ENCODE results near the gene GFOD1.
"Not testable (repeated sequence)": the region's sequence is repeated elsewhere in the genome, so short reads cannot be mapped to it uniquely, and the experiment has no call there.

GFOD1 gene

GRCh38 chr6:13327691-13328075 lies 159.7 kb downstream of the GFOD1 start:
- Histone ChIP-seq H3K27ac (peak overlapping the region; percentile 78 to 96 (median 90); a peak in 21 of 22 replicates), H4K20me1 (no peaks in the 10 kb centered on the region), H3K4me1 (peaks cover 22 to 50% (median 33%) of the 10 kb centered on the region in 10 experiments), H3K36me3 (peaks cover 28 to 38% (median 34%) of the 10 kb centered on the region in 11 experiments), H3K4me3 (peak overlapping the region; percentile 68 to 96 (median 86)), H3K27me3 (no peaks in the 10 kb centered on the region), H3K9ac (peak overlapping the region; percentile 85 to 94 (median 89)), H3K4me2 (peak overlapping the region; percentile 70 to 97 (median 88)), H3K9me3 (replicated peaks in 1 of 11) (no peaks in the 10 kb centered on the region)
- no peak for TF ChIP-seq Cebpa-rat (IDR thresholded peaks at IDR 0.05)

DNA sequence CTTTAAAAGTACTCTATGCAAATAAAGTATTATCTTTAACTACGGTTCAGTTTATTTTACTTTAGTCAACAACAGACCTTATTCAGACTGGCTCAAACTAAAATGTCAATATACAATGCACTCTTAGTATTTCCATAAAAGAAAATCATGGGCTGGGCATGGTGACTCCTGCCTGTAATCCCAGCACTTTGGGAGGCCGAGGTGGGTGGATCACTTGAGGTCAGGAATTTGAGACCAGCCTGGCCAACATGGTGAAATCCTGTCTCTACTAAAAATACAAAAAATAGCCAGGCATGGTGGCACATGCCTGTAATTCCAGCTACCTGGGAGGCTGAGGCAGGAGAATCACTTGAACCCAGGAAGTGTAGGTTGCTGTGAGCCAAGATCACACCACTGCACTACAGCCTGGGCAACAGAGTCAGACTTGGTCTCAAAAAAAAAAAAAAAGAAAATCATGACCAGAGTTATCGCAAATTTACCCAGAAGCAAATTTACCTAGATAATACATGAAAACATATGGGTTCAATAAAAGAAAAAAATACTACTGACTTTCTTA lies 161.3 kb downstream of the GFOD1 start:
- H3K4me2 ChIP-seq: peak overlapping the region; percentile 41 to 97 (median 88); a peak in 19 of 22 replicates
- H3K27ac ChIP-seq: peak overlapping the region in 1 of 11 experiments; percentile 90; a peak in 2 of 22 replicates
- H3K4me1 ChIP-seq: peaks cover 22 to 50% (median 33%) of the 10 kb centered on the region in 10 experiments
- peak overlapping the region in 3 of 10 experiments; percentile 68 to 92 (median 85); a peak in 3 of 20 replicates for H3K4me3 ChIP-seq
- H3K9ac ChIP-seq: peak overlapping the region in 6 of 11 experiments; percentile 16 to 94 (median 86); a peak in 7 of 22 replicates
- peaks cover 44 to 54% (median 48%) of the 10 kb centered on the region in 11 experiments for H3K36me3 ChIP-seq
- H3K9me3 ChIP-seq (replicated peaks in 1 of 11); H3K27me3 ChIP-seq; H4K20me1 ChIP-seq: not testable (repeated sequence)

GRCh38 chr6:13319891-13320564 lies 167.4 kb downstream of the GFOD1 start:
- peaks cover 97 to 100% (median 100%) of the 10 kb centered on the region in 11 experiments for H3K36me3 ChIP-seq
- H3K27ac ChIP-seq: no peak overlapping the region
- no peaks in the 10 kb centered on the region for H4K20me1 ChIP-seq
- no peak overlapping the region for H3K9ac ChIP-seq
- H3K27me3 ChIP-seq: no peaks in the 10 kb centered on the region
- no peak overlapping the region for H3K4me3 ChIP-seq
- H3K4me2 ChIP-seq: no peak overlapping the region
- peaks cover 0 to 14% (median 1%) of the 10 kb centered on the region in 10 experiments; a peak in 6 of 20 replicates for H3K4me1 ChIP-seq
- no peak for TF ChIP-seq Cebpa-rat (IDR thresholded peaks at IDR 0.05)
- no peaks in the 10 kb centered on the region for H3K9me3 ChIP-seq (replicated peaks in 1 of 11)

DNA sequence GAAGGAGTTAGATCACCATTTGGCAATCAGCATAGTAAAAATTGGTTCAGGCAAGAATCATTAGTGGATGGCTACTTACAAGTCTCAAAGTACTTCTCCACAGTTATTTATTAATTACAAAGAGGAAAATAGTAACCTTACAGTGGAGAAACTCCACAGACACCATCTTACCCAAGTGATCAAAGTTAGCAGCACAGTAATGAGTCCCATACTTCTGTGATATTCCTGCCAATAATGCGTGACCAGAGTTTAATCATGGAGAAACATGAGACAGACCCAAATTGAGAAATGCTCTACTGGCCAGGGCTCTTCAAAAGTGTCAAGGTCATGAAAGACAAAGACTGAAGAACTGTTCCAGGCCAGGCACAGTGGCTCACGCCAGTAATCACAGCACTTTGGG lies 168.6 kb downstream of the GFOD1 start:
- no peak for TF ChIP-seq Cebpa-rat (IDR thresholded peaks at IDR 0.05)

GRCh38 chr6:13315896-13316295 lies 171.5 kb downstream of the GFOD1 start:
- no peaks in the 10 kb centered on the region for H3K27me3 ChIP-seq
- no peaks in the 10 kb centered on the region for H3K4me1 ChIP-seq
- no peak overlapping the region for H3K27ac ChIP-seq
- no peak for TF ChIP-seq Cebpa-rat (IDR thresholded peaks at IDR 0.05)
- H3K4me3 ChIP-seq: no peak overlapping the region
- H3K36me3 ChIP-seq: peaks cover 88 to 100% (median 98%) of the 10 kb centered on the region in 11 experiments
- H4K20me1 ChIP-seq: no peaks in the 10 kb centered on the region
- H3K4me2 ChIP-seq: no peak overlapping the region
- no peak overlapping the region for H3K9ac ChIP-seq
- H3K9me3 ChIP-seq (replicated peaks in 1 of 11): no peaks in the 10 kb centered on the region

More for the DNA sequence above, 168.6 kb downstream of the GFOD1 start:
- no peaks in the 10 kb centered on the region for H4K20me1 ChIP-seq
- H3K27me3 ChIP-seq: no peaks in the 10 kb centered on the region
- no peak overlapping the region for H3K4me3 ChIP-seq
- peaks cover 95 to 100% (median 99%) of the 10 kb centered on the region in 11 experiments for H3K36me3 ChIP-seq
- no peak overlapping the region for H3K4me2 ChIP-seq
- H3K9ac ChIP-seq: no peak overlapping the region
- no peaks in the 10 kb centered on the region for H3K9me3 ChIP-seq (replicated peaks in 1 of 11)
- H3K4me1 ChIP-seq: peaks cover 0 to 2% (median 0%) of the 10 kb centered on the region in 10 experiments; a peak in 1 of 20 replicates
- H3K27ac ChIP-seq: no peak overlapping the region

DNA sequence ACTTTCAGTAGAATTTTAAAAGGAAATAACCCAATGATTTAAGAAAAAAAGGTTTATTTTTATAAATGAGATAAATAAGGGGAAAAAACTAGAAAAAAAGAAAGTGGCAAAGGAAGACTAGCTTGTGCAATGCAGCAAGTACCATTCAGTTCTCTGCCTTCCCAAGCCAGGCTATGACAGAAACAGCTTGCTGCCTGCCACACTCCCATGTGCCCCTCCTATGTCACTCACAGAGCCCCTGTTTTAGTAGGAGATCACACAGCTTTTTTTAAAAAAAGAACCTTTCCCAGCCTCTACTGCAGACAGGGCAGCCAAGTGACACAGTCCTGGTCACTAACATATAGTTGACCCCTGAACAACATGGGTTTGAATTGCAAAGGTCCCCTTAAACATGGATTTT lies 172.6 kb downstream of the GFOD1 start:
- no peak overlapping the region for H3K4me3 ChIP-seq
- peaks cover 82 to 100% (median 95%) of the 10 kb centered on the region in 11 experiments for H3K36me3 ChIP-seq
- H3K4me1 ChIP-seq: no peaks in the 10 kb centered on the region
- H3K9ac ChIP-seq: no peak overlapping the region
- no peak overlapping the region for H3K4me2 ChIP-seq
- no peaks in the 10 kb centered on the region for H3K9me3 ChIP-seq (replicated peaks in 1 of 11)
- H3K27me3 ChIP-seq: no peaks in the 10 kb centered on the region
- no peak overlapping the region for H3K27ac ChIP-seq
- no peaks in the 10 kb centered on the region for H4K20me1 ChIP-seq
- TF ChIP-seq Cebpa-rat (IDR thresholded peaks at IDR 0.05): no peak

- TF ChIP-seq Cebpa-rat (IDR thresholded peaks at IDR 0.05): no peak
- Histone ChIP-seq H3K27me3 (no peaks in the 10 kb centered on the region), H3K4me1 (peaks cover 5 to 26% (median 20%) of the 10 kb centered on the region in 10 experiments; a peak in 15 of 20 replicates), H3K4me2 (no peak overlapping the region), H4K20me1 (no peaks in the 10 kb centered on the region), H3K4me3 (no peak overlapping the region), H3K27ac (no peak overlapping the region), H3K9me3 (replicated peaks in 1 of 11) (no peaks in the 10 kb centered on the region), H3K9ac (no peak overlapping the region), H3K36me3 (peaks cover 74 to 100% (median 91%) of the 10 kb centered on the region in 11 experiments)
Observed at GRCh38 chr6:13311155-13311554, 176.2 kb downstream of the GFOD1 start.

- no peaks in the 10 kb centered on the region for H3K9me3 ChIP-seq (replicated peaks in 1 of 11)
- peak overlapping the region in 9 of 11 experiments; percentile 35 to 71 (median 52); a peak in 15 of 22 replicates for H3K27ac ChIP-seq
- H3K4me1 ChIP-seq: peaks cover 31 to 53% (median 46%) of the 10 kb centered on the region in 10 experiments
- H3K4me2 ChIP-seq: peak overlapping the region in 6 of 11 experiments; percentile 5 to 57 (median 36); a peak in 12 of 22 replicates
- no peak for TF ChIP-seq Cebpa-rat (IDR thresholded peaks at IDR 0.05)
- H3K27me3 ChIP-seq: no peaks in the 10 kb centered on the region
- H3K36me3 ChIP-seq: peaks cover 50 to 90% (median 80%) of the 10 kb centered on the region in 11 experiments
- no peak overlapping the region for H3K4me3 ChIP-seq
- H3K9ac ChIP-seq: peak overlapping the region in 1 of 11 experiments; percentile 22; a peak in 2 of 22 replicates
- H4K20me1 ChIP-seq: no peaks in the 10 kb centered on the region
Observed at GRCh38 chr6:13308332-13308731, 179.1 kb downstream of the GFOD1 start.
